Fibroblast of the aortic adventitia (primary cell): ENCODE data around the gene TCF7. TPM values are rescaled to one million over a fixed set of nuclear protein-coding genes. Genes with fewer than 3 reads are reported as not detected.

ENCODE experiments used
- DNase-seq: peaks from one replicate; pipeline ENCODE4 v3.0.0-alpha.2; 2010; ENCODE audit warnings: low read depth
- H3K4me3 ChIP-seq: 2 replicates; pipeline ENCODE4 v1.5.1; 2011; ENCODE audit warnings: low read depth, mild to moderate bottlenecking, control low read depth, low read length, moderate library complexity
- total RNA-seq: library from RNA; depleted of rRNA; stranded (reverse); fragments of >200 nt; gene quantifications from 2 replicates; pipeline ENCODE4 v1.2.3, GENCODE V29; 2012; ENCODE audit warnings: low replicate concordance
- TF ChIP-seq, protein P1 (sequence below): IDR thresholded peaks from 2 replicates; pipeline ENCODE4 v1.5.1; 2011; ENCODE audit warnings: mild to moderate bottlenecking, low read length, control low read depth, inconsistent platforms; ENCODE audit not compliant: insufficient read depth

TCF7 gene
- total RNA-seq, result 1.1 and 16.8 TPM in 2 replicates

DNA sequence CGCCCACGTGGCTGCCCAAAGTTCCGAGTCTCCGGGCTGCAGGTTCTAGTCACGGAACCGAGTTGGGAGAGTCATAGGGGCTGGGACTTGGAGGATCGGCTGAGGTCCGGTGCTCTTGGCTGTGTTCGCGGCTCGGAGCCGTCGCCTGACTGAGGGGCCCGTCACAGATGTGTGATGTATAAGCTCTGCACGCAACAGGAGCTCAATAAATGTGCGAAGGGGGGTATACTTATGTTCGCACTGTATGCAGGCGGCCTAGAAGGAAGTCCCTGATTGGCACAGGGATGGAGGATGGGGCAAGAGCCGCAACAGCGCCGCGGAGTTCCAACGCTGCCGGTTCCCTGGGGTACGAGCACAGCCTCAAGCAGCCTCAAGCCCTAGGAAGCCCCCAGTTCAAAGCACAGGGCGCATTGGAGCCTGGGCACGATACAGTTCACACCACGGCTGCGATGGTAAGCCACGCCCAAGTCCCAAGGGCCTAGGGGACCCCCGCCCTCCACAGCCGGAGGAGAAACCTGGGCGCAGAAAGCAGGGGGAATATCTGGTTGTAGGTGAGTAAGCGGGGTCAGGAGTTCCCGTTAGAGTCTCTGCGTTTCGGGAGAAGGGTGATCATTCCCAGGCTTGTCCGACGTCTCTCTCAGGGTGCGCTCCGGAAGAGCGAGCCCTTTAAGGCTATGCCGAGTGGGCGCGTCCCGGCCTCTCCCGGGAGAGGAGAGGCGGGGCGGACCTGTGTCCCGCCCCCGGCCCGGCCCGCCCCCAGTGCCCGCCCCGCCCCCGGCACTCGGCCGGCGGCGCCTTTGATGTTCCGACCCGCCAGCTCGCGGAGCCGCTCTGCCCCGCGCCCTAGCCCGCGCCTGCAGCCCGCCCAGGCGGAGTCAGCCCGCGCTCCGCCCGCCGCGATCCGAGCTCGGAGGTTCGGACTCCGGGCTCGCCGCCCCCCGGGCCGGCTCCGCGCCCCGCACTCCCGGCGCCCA lies at the start of gene TCF7:
TCF7 (plus strand) TSS at position 780 of the 974 bp plus-strand sequence. CDS start 226 bp downstream, outside the sequence.
- TF ChIP-seq, protein P1, sequence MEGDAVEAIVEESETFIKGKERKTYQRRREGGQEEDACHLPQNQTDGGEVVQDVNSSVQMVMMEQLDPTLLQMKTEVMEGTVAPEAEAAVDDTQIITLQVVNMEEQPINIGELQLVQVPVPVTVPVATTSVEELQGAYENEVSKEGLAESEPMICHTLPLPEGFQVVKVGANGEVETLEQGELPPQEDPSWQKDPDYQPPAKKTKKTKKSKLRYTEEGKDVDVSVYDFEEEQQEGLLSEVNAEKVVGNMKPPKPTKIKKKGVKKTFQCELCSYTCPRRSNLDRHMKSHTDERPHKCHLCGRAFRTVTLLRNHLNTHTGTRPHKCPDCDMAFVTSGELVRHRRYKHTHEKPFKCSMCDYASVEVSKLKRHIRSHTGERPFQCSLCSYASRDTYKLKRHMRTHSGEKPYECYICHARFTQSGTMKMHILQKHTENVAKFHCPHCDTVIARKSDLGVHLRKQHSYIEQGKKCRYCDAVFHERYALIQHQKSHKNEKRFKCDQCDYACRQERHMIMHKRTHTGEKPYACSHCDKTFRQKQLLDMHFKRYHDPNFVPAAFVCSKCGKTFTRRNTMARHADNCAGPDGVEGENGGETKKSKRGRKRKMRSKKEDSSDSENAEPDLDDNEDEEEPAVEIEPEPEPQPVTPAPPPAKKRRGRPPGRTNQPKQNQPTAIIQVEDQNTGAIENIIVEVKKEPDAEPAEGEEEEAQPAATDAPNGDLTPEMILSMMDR, result no peak
- DNase-seq, result peak; percentile 76
- peak within 1 kb of the TSS; percentile 71 for H3K4me3 ChIP-seq

GRCh38 chr5:134069553-134069952 lies 44.9 kb upstream of the TCF7 start:
- TF ChIP-seq, protein P1, result no peak
- H3K4me3 ChIP-seq, result no peak overlapping the region
- DNase-seq, result no peak

GRCh38 chr5:134070725-134071613 lies 43.5 kb upstream of the TCF7 start:
- DNase-seq, result peak; percentile 53
- H3K4me3 ChIP-seq, result peak overlapping the region; percentile 44
- TF ChIP-seq, protein P1, result peak; percentile 29

GRCh38 chr5:134071614-134072207 lies 42.8 kb upstream of the TCF7 start:
- no peak for DNase-seq
- H3K4me3 ChIP-seq, result no peak overlapping the region
- TF ChIP-seq, protein P1, result no peak

DNA sequence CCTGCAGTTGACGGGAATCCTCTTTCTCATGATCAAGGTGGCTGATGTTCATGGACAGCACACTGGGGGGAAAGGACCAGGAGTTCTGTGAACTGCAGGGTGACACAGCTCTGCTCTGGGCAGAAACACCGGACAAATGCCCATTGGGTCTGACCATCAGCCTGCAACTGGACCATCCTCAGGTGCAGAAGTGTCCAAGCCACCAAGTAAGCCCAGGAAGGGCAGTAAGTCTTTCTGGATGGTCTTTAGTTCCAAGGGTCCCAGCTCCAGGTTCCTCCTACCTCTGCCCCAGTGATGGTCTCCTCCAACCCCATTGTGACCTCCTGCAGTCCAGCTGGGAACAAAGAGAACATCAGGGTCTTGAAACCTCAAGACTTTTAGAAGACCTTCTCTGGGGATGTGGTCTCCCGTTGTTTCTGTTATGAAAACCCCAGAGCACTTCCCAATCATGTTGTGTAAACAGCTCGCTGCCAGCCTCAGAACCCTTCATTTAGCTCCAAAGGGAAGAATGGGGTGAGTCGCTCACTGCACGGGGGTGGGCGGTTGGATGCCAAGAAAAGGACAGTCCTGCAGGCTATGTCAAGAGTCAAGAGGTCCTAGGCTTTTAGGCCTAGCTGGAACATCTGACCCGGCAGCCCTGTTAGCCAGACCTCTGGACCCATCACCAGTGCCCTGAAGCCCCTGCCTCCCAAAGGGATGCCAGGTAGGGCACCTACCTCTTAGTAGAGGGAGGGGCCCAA lies 41.8 kb upstream of the TCF7 start:
- no peak for DNase-seq
- no peak overlapping the region for H3K4me3 ChIP-seq
- TF ChIP-seq, protein P1, result no peak

DNA sequence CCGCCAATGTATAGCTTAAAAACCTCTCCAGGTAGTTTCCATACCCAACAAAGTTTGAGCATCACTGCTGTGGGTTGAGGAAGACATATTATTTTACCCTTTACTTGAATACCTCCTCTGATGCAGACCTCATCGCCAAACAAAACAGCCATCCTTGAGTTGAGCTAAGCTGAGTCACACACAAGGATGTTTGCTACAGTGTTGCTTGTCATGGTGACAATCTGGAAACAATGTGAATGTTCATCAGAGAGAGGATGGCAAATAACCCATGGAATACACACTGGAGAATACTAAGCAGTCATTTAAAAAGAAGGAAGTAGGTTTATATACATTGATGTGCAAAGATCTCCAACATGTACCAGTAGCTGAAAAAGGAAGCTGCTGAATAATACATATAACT lies 41.1 kb upstream of the TCF7 start:
- DNase-seq, result peak; percentile 39
- H3K4me3 ChIP-seq, result no peak overlapping the region
- TF ChIP-seq, protein P1, result no peak
